GM23338 (cell line): ENCODE results near the gene PLCXD3. TPM values are rescaled to one million over a fixed set of nuclear protein-coding genes. Genes with fewer than 3 reads are reported as not detected.

ENCODE experiments used
- ATAC-seq: fragments of 200-7000 bp; cut with Tn5 transposase; 3 replicates; pipeline ENCODE4 v1.9.1; 2020
- DNase-seq: peaks from one replicate; pipeline ENCODE4 v3.0.0-alpha.2; 2015; ENCODE audit warnings: low spot score
- H2AFZ ChIP-seq: fragments of 200-600 bp; sonication (generic); 2 replicates; pipeline ENCODE4 v1.8.0; 2016; ENCODE audit warnings: antibody characterized with exemption, mild to moderate bottlenecking, moderate library complexity
- H3F3A ChIP-seq: fragments of 200-600 bp; sonication (generic); replicated peaks from 2 replicates; pipeline ENCODE4 v1.8.0; 2017; ENCODE audit warnings: antibody characterized with exemption, mixed run types, low read depth
- H3K27ac ChIP-seq: fragments of 200-600 bp; sonication (generic); 2 replicates; pipeline ENCODE4 v1.6.1; 2016; ENCODE audit warnings: low read depth
- H3K27me3 ChIP-seq: fragments of 200-600 bp; sonication (generic); 2 replicates; pipeline ENCODE4 v1.8.0; 2016; ENCODE audit warnings: mild to moderate bottlenecking, mixed run types, moderate library complexity; ENCODE audit not compliant: insufficient read depth
- H3K36me3 ChIP-seq: fragments of 200-600 bp; sonication (generic); 2 replicates; pipeline ENCODE4 v1.8.0; 2016; ENCODE audit warnings: mild to moderate bottlenecking; ENCODE audit not compliant: insufficient read depth
- H3K4me1 ChIP-seq: fragments of 200-600 bp; sonication (generic); 2 replicates; pipeline ENCODE4 v1.8.0; 2016; ENCODE audit warnings: mild to moderate bottlenecking, moderate library complexity; ENCODE audit not compliant: insufficient read depth
- H3K4me2 ChIP-seq: fragments of 200-600 bp; sonication (generic); 2 replicates; pipeline ENCODE4 v1.7.1; 2017; ENCODE audit warnings: mixed run types
- H3K4me3 ChIP-seq: fragments of 200-600 bp; sonication (generic); 2 replicates; pipeline ENCODE4 v1.6.1; 2016; ENCODE audit warnings: mixed run types
- H3K79me2 ChIP-seq: fragments of 200-600 bp; sonication (generic); replicated peaks from 2 replicates; pipeline ENCODE4 v1.8.0; 2017; ENCODE audit warnings: mild to moderate bottlenecking; ENCODE audit not compliant: insufficient read depth
- H3K9me2 ChIP-seq: fragments of 200-600 bp; sonication (generic); 2 replicates; pipeline ENCODE4 v1.8.0; 2017; ENCODE audit not compliant: insufficient read depth
- H4K20me1 ChIP-seq: fragments of 200-600 bp; sonication (generic); replicated peaks from 2 replicates; pipeline ENCODE4 v1.8.0; 2017; ENCODE audit warnings: mild to moderate bottlenecking; ENCODE audit not compliant: insufficient read depth
- H3K27ac Mint-ChIP-seq: 2 replicates; pipeline ENCODE4 v1.8.0; 2020; ENCODE audit warnings: inconsistent platforms, mild to moderate bottlenecking, moderate library complexity, mixed read lengths
- H3K27me3 Mint-ChIP-seq: 3 replicates; pipeline ENCODE4 v1.8.0; 2022; ENCODE audit warnings: low read depth, mild to moderate bottlenecking, moderate library complexity, mixed read lengths, inconsistent platforms; ENCODE audit not compliant: insufficient read depth, poor library complexity
- H3K36me3 Mint-ChIP-seq: 3 replicates; pipeline ENCODE4 v1.8.0; 2021; ENCODE audit warnings: low read depth, mild to moderate bottlenecking, inconsistent platforms, moderate library complexity, mixed read lengths
- H3K4me1 Mint-ChIP-seq: 3 replicates; pipeline ENCODE4 v1.8.0; 2020; ENCODE audit warnings: mild to moderate bottlenecking, inconsistent platforms, mixed read lengths
- H3K4me3 Mint-ChIP-seq: 3 replicates; pipeline ENCODE4 v1.8.0; 2021; ENCODE audit warnings: moderate library complexity, mild to moderate bottlenecking, inconsistent platforms, mixed read lengths
- H3K9me3 Mint-ChIP-seq: 3 replicates; pipeline ENCODE4 v1.8.0; 2020; ENCODE audit warnings: moderate library complexity, mild to moderate bottlenecking, inconsistent platforms, mixed read lengths
- CREB1 ChIP-seq: fragments of 250-450 bp; sonication (Bioruptor Pico); IDR thresholded peaks from 2 replicates; pipeline ENCODE4 v1.5.0; 2020; ENCODE audit warnings: low read depth, mild to moderate bottlenecking, moderate library complexity
- EZH2 ChIP-seq: fragments of 200-600 bp; sonication (generic); IDR thresholded peaks from one replicate; pipeline ENCODE4 v1.8.0; 2017; ENCODE audit warnings: antibody characterized with exemption, mild to moderate bottlenecking, low read depth; ENCODE audit not compliant: unreplicated experiment
- POLR2AphosphoS5 ChIP-seq: IDR thresholded peaks from 2 replicates; pipeline ENCODE4 v1.6.1; 2016; ENCODE audit warnings: antibody characterized with exemption, low read depth
- REST ChIP-seq: IDR thresholded peaks from one replicate; pipeline ENCODE4 v1.6.1; 2018; ENCODE audit warnings: antibody characterized with exemption; ENCODE audit not compliant: unreplicated experiment
- STAT1 ChIP-seq: IDR thresholded peaks from one replicate; pipeline ENCODE4 v1.6.1; 2016; ENCODE audit warnings: antibody characterized with exemption; ENCODE audit not compliant: unreplicated experiment
- ZNF331 ChIP-seq: fragments of 250-450 bp; sonication (Bioruptor Pico); IDR thresholded peaks from 2 replicates; pipeline ENCODE4 v1.5.0; 2020; ENCODE audit warnings: low read depth, mild to moderate bottlenecking, moderate library complexity
- ZNF462 ChIP-seq: fragments of 250-450 bp; sonication (Bioruptor Pico); IDR thresholded peaks from 2 replicates; pipeline ENCODE4 v1.5.0; 2020; ENCODE audit warnings: mild to moderate bottlenecking, moderate library complexity
- polyA plus RNA-seq: library from polyadenylated mRNA; unstranded; fragments of >200 nt; fragmentation: Nextera tagmentation; extraction: Ambion mirVana; gene quantifications from 2 replicates; pipeline ENCODE4 v1.2.1, GENCODE V29; 2016
- total RNA-seq: library from RNA; depleted of rRNA; stranded (reverse); fragments of >200 nt; shearing (Covaris generic); gene quantifications from 2 replicates; pipeline ENCODE4 v1.2.3, GENCODE V29; 2014

Gene PLCXD3
- total and polyA plus RNA-seq, 2 experiments from 2014 or later: 0.03 TPM

- TF ChIP-seq ZNF462 (CRISPR knock-in tag) (no peak), CREB1 (CRISPR knock-in tag) (no peak), REST (no peak), POLR2AphosphoS5 (no peak), STAT1 (no peak)
Measured at GRCh38 chr5:41370482-41370881, 139.9 kb downstream of the PLCXD3 start (continued).

- Histone ChIP-seq H3K79me2 (no peaks in the 10 kb centered on the region), H2AFZ (no peak overlapping the region), H3K27ac (no peak overlapping the region), H3F3A (no peaks in the 10 kb centered on the region), H3K4me1 (no peaks in the 10 kb centered on the region), H4K20me1 (no peaks in the 10 kb centered on the region), H3K27me3 (no peaks in the 10 kb centered on the region), H3K36me3 (no peaks in the 10 kb centered on the region), H3K9me2 (peaks cover 13% of the 10 kb centered on the region; the same call in 1 of the 2 replicates), H3K4me2 (no peak overlapping the region), H3K4me3 (no peak overlapping the region)
- TF ChIP-seq ZNF331: no peak
- TF ChIP-seq EZH2: no peak
- no peak for TF ChIP-seq STAT1
- no peaks in the 10 kb centered on the region for H3K9me3 Mint-ChIP-seq
- H3K4me1 Mint-ChIP-seq: no peaks in the 10 kb centered on the region
- no peaks in the 10 kb centered on the region for H3K36me3 Mint-ChIP-seq
- DNase-seq (no peak), ATAC-seq (no peak)
- H3K27ac Mint-ChIP-seq: no peak overlapping the region
- H3K27me3 Mint-ChIP-seq: no peaks in the 10 kb centered on the region
- no peak overlapping the region for H3K4me3 Mint-ChIP-seq
Measured at GRCh38 chr5:41369799-41370198, 140.6 kb downstream of the PLCXD3 start.
